Stimulated activated CD4-positive, alpha-beta T cell treated with anti-CD3 and anti-CD28 coated beads, Interleukin-1b, Interleukin-23, amount 100 ng/mL, for 1 hour (primary cell): ENCODE results near the gene MAPK14.
"Not testable (repeated sequence)": the region's sequence is repeated elsewhere in the genome, so short reads cannot be mapped to it uniquely, and the experiment has no call there.

Experiments
- DNase-seq, 2 donors: peaks; one replicate each; pipeline ENCODE4 v3.0.0-alpha.2; 2020; ENCODE audit warnings: low read depth in 2 of 2

MAPK14 gene

GRCh38 chr6:36068586-36068985 is 41.0 kb downstream of the MAPK14 start:
- DNase-seq, result no peak

DNA sequence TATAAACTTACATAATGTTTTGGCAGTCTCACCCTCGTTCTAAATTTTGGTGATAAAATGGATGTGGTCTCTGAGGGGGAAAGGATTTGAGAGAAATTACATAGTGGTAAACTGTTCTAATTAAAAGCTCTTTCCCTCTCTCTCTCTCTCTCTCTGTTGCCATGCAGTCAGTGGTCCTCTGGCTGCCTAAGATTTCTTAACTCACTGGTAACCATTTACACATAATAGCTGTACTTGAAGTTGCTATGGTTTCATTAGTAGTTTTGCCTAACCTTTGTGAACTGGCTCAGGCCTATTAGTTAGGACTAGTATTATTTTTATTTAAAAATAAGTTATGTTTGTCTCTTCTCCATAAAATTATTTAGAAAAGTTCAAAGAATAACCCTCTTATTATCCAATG is 42.0 kb downstream of the MAPK14 start:
- no peak for DNase-seq

DNA sequence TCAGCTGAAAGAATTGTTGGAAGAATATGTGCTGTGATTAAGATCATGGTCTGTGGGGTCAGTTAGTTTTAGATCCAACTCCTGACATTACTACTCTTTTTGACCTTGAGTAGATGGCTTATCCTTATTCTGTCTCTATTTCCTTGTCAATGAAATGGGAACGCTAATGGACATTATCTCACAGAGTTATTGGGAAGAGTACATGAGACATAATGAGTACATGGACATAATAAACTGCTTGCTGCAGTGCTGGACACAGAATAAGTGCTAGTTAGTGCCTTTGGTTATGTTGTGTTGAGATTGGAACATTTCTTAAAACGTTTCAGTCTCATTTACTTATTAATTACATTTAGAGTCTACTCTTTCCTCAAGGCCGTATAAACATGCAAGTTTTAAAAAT is 42.6 kb downstream of the MAPK14 start:
- no peak for DNase-seq

DNA sequence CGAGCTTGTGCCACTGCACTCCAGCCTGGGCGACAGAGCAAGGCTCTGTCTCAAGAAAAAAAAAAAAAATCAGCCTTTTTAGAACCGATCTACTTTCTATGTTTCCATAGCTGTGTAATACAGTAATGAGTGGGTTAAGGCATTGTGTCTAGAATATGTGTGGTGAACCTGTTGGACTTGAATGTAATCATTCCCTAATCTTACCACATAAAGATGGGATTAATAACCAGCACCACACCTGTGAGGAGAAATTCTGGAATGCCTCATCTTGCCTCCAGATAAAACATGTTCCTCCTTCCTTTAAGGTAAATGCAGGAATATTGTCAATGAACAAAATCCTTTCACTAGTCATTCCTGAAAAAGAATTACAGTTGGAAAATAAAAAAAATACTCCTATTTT is 43.7 kb downstream of the MAPK14 start:
- DNase-seq, result no peak

DNA sequence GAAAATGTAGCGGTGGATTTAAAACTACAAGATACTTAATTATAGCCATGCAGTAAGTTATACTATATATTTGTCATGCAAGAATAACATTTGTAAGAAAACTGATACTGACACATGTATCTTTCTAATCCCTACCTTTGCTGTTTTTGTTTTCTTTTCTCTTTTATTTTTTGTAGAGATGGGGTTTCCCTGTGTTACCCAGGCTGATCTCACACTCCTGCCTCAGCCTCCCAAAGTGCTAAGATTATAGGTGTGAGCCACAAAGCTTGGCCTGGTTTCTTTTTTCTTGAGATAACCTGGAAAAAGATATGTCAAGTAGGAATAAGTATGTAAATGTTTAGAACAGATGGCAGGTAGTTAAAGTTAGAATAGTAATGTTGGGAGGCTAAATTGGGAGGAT is 44.1 kb downstream of the MAPK14 start:
- no peak for DNase-seq

GRCh38 chr6:36072681-36073080 is 45.1 kb downstream of the MAPK14 start:
- no peak for DNase-seq

DNA sequence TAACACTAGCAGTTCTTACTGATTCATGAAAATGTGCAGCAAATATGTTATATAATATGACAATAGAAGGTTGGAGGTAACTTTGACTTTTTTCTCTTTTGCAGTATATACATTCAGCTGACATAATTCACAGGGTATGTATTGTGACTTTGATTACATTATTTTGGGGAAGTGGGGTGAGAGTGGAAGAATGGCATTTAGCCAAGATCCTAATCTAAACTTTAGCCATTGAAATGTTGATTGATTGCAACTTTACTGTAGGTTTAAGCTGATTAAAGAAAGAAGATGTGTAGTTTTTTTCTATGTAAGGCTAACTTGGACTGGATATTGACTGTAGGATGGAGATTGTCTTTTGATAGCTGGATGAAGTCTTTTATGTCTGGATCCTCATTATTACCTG is 46.0 kb downstream of the MAPK14 start:
- no peak for DNase-seq

DNA sequence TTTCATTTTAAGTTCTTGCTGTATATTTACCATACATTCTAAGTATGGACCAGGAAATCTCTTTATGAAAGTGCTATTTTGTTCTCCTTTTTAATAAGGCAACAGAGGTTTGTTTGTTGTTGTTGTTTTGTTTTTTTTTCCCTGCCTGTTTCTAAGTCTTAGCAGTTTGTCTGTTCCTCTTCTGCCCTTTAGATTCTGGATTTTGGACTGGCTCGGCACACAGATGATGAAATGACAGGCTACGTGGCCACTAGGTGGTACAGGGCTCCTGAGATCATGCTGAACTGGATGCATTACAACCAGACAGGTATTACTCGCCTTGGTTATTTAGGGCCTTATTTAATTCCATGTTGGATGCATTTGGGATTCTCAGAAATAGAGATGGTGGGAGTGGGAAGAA is 48.0 kb downstream of the MAPK14 start:
- no peak for DNase-seq

DNA sequence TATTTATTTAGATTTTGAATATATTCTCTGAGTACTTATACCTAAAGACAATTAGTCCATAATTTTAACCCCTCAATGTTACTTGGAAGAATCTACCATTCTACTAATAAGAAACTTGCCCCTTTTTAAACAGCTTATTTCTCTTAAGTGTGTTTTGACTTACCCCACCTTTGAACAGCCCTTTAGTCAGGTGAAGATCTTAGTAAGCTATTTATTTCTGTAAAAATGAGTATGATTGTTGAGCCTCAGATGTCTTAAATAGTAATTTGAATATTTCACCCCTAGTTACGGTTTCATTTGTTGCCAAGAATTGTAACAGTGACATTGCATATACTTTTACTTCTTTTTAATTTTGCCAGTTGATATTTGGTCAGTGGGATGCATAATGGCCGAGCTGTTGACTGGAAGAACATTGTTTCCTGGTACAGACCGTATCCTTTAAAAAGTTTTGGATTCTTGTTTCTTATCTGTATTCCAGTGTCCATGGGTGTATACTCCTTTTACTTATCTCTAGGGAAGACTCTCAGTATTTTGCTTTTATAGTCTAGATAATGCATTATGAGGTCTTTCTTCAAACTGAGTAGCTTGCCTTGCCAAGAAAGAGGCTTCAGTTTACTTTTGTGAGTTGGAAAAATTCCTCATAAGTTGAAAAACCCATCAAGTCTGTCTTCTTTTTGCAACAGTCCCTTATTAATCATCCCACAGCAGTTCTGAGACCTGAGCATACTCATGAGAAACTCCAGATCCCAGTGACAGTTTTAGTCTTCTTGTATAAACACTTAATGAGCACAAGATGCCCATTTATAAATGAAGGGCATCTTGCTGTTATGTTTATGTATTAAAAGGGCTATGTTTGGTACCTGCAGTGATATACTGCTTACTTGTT is 48.8 kb downstream of the MAPK14 start:
- DNase-seq, result no peak

- no peak for DNase-seq
These were observed 50.6 kb downstream of the MAPK14 start for GRCh38 chr6:36078159-36078558.

- no peak for DNase-seq
These were observed 52.0 kb downstream of the MAPK14 start for GRCh38 chr6:36079601-36080000.

GRCh38 chr6:36082318-36082717 is 54.7 kb downstream of the MAPK14 start:
- no peak for DNase-seq

DNA sequence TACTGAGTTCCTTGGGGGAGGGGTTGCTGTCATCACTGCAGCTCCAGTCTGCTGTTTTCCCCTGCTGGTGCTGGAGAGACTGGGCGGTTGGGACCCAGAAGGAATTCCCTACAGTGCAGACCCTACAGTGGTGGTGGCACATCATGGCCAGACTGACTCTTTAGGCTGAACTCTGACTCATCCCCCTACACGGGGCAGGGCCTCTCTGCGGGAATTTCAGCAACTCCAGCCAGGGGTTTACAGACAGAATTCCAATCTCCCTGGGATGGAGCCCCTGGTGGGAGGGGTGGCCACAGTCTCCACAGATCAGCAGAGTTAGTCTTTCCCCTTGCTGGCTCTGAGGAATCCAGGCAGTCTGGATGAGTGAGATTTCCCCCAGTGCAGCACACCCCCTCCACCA is 55.8 kb downstream of the MAPK14 start:
- DNase-seq, result no peak

GRCh38 chr6:36088204-36088603 is 60.6 kb downstream of the MAPK14 start:
- not testable (repeated sequence) for DNase-seq

DNA sequence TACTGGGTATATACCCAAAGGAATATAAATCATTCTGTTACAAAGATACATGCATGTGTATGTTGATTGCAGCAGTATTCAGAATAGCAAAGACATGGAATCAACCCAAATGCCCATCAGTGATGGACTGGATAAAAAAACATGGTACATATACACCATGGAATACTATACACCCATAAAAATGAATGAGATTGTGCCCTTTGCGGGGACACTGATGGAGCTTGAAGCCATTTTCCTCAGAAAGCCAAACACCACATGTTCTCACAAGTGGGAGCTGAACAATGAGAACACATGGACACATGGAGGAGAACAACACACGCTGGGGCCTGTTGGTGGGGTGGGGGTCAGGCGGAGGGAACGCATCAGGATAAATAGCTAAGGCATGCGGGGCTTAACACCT is 61.4 kb downstream of the MAPK14 start:
- no peak for DNase-seq

- no peak for DNase-seq
These were observed 66.6 kb downstream of the MAPK14 start for GRCh38 chr6:36094238-36094637.

GRCh38 chr6:36094753-36095496 is 67.3 kb downstream of the MAPK14 start:
- peak; percentile 52 to 63 for DNase-seq

- no peak for DNase-seq
These were observed 68.1 kb downstream of the MAPK14 start for GRCh38 chr6:36095497-36096391.

DNA sequence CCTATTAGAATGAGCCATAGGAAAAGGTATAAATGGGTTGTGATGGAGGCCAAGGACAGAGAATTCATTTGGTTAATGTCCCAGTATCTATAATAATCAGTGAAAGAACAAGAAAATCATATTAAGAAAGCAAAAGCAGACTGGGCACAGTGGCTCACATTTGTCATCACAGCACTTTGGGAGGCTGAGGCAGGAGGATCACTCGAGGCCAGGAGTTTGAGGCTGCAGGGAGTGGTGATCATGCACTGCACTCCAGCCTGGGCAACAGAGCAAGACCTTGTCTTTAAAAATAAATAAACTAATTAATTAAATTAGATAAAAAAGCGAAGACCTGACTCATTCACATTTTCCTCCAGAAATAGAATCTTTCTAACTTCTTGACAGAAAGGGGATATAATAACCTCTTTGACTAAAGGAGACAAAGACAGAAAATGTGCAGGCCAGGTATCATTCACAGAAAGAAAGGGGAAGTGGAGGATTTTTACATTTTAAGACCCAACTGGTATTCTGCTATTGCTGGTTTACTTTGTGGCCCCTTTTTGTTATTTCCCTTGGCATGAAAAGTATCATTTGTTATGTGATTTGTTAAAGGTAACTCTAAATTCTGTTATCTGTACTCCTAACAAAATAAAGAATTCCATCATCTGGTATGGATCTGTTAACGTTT is 70.8 kb downstream of the MAPK14 start:
- no peak for DNase-seq

- no peak for DNase-seq
These were observed 71.5 kb downstream of the MAPK14 start for GRCh38 chr6:36098920-36099647.
